Right lobe of liver (tissue), 4 donors: ENCODE data around the gene STARD8.

Experiments
- POLR2A ChIP-seq: fragments of 450-650 bp; IDR thresholded peaks from one replicate; pipeline ENCODE4 v1.6.1; 2017; ENCODE audit warnings: antibody characterized with exemption, mild to moderate bottlenecking
- TF ChIP-seq, protein P1 (sequence below), 4 donors: fragments of 200-600 bp in 3 of 4; fragments of 450-650 bp in 1 of 4; IDR thresholded peaks; one replicate each; pipeline versions ENCODE4 v1.5.1 to v1.8.0; 2016 to 2022; ENCODE audit warnings: antibody characterized with exemption in 4 of 4, mild to moderate bottlenecking in 2 of 4
- donor health status: DM: no; HTN: no; CAD: no.
- donor health status: DM: no; HTN: no; CAD: no.
- donor health status: DM: no; HTN: yes; CAD: no.

DNA sequence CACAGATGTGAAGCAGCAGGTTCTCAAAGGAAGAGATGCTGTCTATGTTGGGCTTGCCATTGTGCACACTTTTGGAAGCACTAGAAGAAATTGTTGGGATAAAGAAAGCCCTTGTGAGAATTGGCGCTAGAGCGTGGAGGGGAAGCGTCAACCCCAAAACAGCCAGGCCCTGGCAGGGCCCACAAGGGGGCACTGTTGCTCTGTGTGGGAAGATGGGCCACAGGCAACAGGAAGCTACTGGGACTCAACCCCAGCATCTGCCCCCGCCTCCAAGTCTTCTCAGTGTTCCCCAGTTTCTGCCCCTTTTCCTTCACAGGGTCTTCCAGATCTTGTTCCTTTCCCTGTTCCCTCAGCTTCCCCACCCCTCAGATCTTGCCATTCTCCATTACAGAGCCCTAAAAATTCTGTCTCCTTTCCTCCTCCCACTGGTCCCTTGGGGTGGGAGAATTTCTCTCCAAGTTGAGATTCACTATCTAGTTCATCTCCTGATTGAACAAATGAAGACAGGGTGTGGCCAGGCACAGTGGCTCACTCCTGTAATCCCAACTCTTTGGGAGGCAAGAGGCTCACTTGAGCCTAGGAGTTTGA lies 85.5 kb downstream of the STARD8 start:
- TF ChIP-seq, protein P1, sequence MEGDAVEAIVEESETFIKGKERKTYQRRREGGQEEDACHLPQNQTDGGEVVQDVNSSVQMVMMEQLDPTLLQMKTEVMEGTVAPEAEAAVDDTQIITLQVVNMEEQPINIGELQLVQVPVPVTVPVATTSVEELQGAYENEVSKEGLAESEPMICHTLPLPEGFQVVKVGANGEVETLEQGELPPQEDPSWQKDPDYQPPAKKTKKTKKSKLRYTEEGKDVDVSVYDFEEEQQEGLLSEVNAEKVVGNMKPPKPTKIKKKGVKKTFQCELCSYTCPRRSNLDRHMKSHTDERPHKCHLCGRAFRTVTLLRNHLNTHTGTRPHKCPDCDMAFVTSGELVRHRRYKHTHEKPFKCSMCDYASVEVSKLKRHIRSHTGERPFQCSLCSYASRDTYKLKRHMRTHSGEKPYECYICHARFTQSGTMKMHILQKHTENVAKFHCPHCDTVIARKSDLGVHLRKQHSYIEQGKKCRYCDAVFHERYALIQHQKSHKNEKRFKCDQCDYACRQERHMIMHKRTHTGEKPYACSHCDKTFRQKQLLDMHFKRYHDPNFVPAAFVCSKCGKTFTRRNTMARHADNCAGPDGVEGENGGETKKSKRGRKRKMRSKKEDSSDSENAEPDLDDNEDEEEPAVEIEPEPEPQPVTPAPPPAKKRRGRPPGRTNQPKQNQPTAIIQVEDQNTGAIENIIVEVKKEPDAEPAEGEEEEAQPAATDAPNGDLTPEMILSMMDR (IDR thresholded peaks at IDR 0.05) = peak; percentile 63 to 86 (median 82)
- TF ChIP-seq POLR2A = no peak
